H9 (cell line): Measurements from ENCODE around the gene SMCO4. TPM values are rescaled to one million over a fixed set of nuclear protein-coding genes. Genes with fewer than 3 reads are reported as not detected.

ENCODE experiments used
- DNase-seq: peaks from one replicate; pipeline ENCODE4 v3.0.0-alpha.2; 2017
- H2AFZ ChIP-seq: one replicate; pipeline ENCODE4 v1.6.1; 2013; ENCODE audit warnings: mild to moderate bottlenecking, low read length, control low read depth, moderate library complexity
- H2AK5ac ChIP-seq: 2 replicates; pipeline ENCODE4 v1.6.1; 2013; ENCODE audit warnings: low read length, control low read depth, mixed read lengths; ENCODE audit not compliant: insufficient read length
- H2BK120ac ChIP-seq: one replicate; pipeline ENCODE4 v1.6.1; 2013; ENCODE audit warnings: low read depth, mild to moderate bottlenecking, low read length, control low read depth, inconsistent platforms; ENCODE audit not compliant: poor library complexity, severe bottlenecking
- H2BK12ac ChIP-seq: 2 replicates; pipeline ENCODE4 v1.6.1; 2013; ENCODE audit warnings: low read length, control low read depth, mixed read lengths, low read depth; ENCODE audit not compliant: insufficient read length
- H2BK15ac ChIP-seq: 2 replicates; pipeline ENCODE4 v1.6.1; 2013; ENCODE audit warnings: low read depth, low read length, control low read depth
- H2BK20ac ChIP-seq: one replicate; pipeline ENCODE4 v1.6.1; 2013; ENCODE audit warnings: low read depth, mild to moderate bottlenecking, low read length, control low read depth, inconsistent platforms; ENCODE audit not compliant: poor library complexity, severe bottlenecking
- H2BK5ac ChIP-seq: 2 replicates; pipeline ENCODE4 v1.6.1; 2013; ENCODE audit warnings: low read length, control low read depth, mixed read lengths; ENCODE audit not compliant: insufficient read length
- H3K14ac ChIP-seq: 2 replicates; pipeline ENCODE4 v1.6.1; 2013; ENCODE audit warnings: low read length, control low read depth; ENCODE audit not compliant: insufficient read depth
- H3K18ac ChIP-seq: 2 replicates; pipeline ENCODE4 v1.6.1; 2013; ENCODE audit warnings: low read depth, mild to moderate bottlenecking, mixed read lengths, low read length, control low read depth; ENCODE audit not compliant: insufficient read length
- H3K23ac ChIP-seq: 2 replicates; pipeline ENCODE4 v1.6.1; 2013; ENCODE audit warnings: low read length, control low read depth, mixed read lengths, low read depth; ENCODE audit not compliant: insufficient read length
- H3K23me2 ChIP-seq: 2 replicates; pipeline ENCODE4 v1.6.1; 2013; ENCODE audit warnings: low read depth, mild to moderate bottlenecking, mixed read lengths, low read length, control low read depth; ENCODE audit not compliant: insufficient read length, poor library complexity, severe bottlenecking
- H3K27ac ChIP-seq: 2 replicates; pipeline ENCODE4 v1.5.1; 2013; ENCODE audit warnings: low read length, control low read depth, mixed read lengths, low read depth; ENCODE audit not compliant: insufficient read length
- H3K27me3 ChIP-seq: 2 replicates; pipeline ENCODE4 v1.6.1; 2013; ENCODE audit warnings: low read length, control low read depth, inconsistent platforms; ENCODE audit not compliant: insufficient read depth
- H3K4ac ChIP-seq: 2 replicates; pipeline ENCODE4 v1.6.1; 2013; ENCODE audit warnings: low read depth, mild to moderate bottlenecking, control low read depth, inconsistent platforms, low read length, moderate library complexity
- H3K4me1 ChIP-seq: 2 replicates; pipeline ENCODE4 v1.6.1; 2013; ENCODE audit warnings: low read length, control low read depth, inconsistent platforms; ENCODE audit not compliant: insufficient read depth
- H3K4me2 ChIP-seq: 2 replicates; pipeline ENCODE4 v1.6.1; 2013; ENCODE audit warnings: low read length, control low read depth, mixed read lengths; ENCODE audit not compliant: insufficient read length, insufficient read depth
- H3K56ac ChIP-seq: 2 replicates; pipeline ENCODE4 v1.6.1; 2013; ENCODE audit warnings: low read depth, mild to moderate bottlenecking, mixed read lengths, low read length, control low read depth; ENCODE audit not compliant: insufficient read length
- H3K79me1 ChIP-seq: 2 replicates; pipeline ENCODE4 v1.6.1; 2013; ENCODE audit warnings: low read depth, mild to moderate bottlenecking, moderate library complexity, low read length, control low read depth, inconsistent platforms; ENCODE audit not compliant: insufficient read depth, poor library complexity, severe bottlenecking
- H3K79me2 ChIP-seq: 2 replicates; pipeline ENCODE4 v1.6.1; 2013; ENCODE audit warnings: low read length, control low read depth, inconsistent platforms; ENCODE audit not compliant: insufficient read depth
- H3K9ac ChIP-seq: 2 replicates; pipeline ENCODE4 v1.6.1; 2013; ENCODE audit warnings: low read length, control low read depth, mixed read lengths; ENCODE audit not compliant: insufficient read length; ENCODE audit errors: extremely low read depth
- H3K9me3 ChIP-seq: one replicate; pipeline ENCODE4 v1.6.1; 2013; ENCODE audit warnings: low read depth, low read length, inconsistent platforms; ENCODE audit not compliant: control insufficient read depth
- H3T11ph ChIP-seq: one replicate; pipeline ENCODE4 v1.6.1; 2013; ENCODE audit warnings: mild to moderate bottlenecking, low read length, control low read depth, inconsistent platforms
- H4K20me1 ChIP-seq: one replicate; pipeline ENCODE4 v1.6.1; 2013; ENCODE audit not compliant: control insufficient read depth, insufficient read length, insufficient read depth
- H4K5ac ChIP-seq: 2 replicates; pipeline ENCODE4 v1.6.1; 2013; ENCODE audit warnings: low read depth, mild to moderate bottlenecking, mixed read lengths, low read length, control low read depth; ENCODE audit not compliant: insufficient read length
- H4K8ac ChIP-seq: replicated peaks from 2 replicates; pipeline ENCODE4 v1.6.1; 2013; ENCODE audit warnings: low read length, control low read depth, mixed read lengths, low read depth; ENCODE audit not compliant: insufficient read length
- H4K91ac ChIP-seq: 2 replicates; pipeline ENCODE4 v1.6.1; 2013; ENCODE audit warnings: low read depth, mild to moderate bottlenecking, moderate library complexity, mixed read lengths, low read length, control low read depth; ENCODE audit not compliant: insufficient read length
- H3K27ac Mint-ChIP-seq, 3 experiments: 2 replicates in 2 of 3; 3 replicates in 1 of 3; pipeline ENCODE4 v1.8.0; 2020 to 2021; ENCODE audit warnings: mixed read lengths in 3 of 3, mild to moderate bottlenecking in 1 of 3, moderate library complexity in 1 of 3
- H3K27me3 Mint-ChIP-seq: 2 replicates; pipeline ENCODE4 v1.8.0; 2021; ENCODE audit warnings: low read depth, mild to moderate bottlenecking, moderate library complexity, mixed read lengths
- H3K36me3 Mint-ChIP-seq, 3 experiments: 2 replicates in 2 of 3; 3 replicates in 1 of 3; pipeline ENCODE4 v1.8.0; 2020 to 2021; ENCODE audit warnings: low read depth in 3 of 3, mixed read lengths in 3 of 3; ENCODE audit not compliant: insufficient read depth in 1 of 3
- H3K4me1 Mint-ChIP-seq, 2 experiments: 2 replicates each; pipeline ENCODE4 v1.8.0; 2020; ENCODE audit warnings: mixed read lengths in 2 of 2
- H3K4me3 Mint-ChIP-seq, 2 experiments: 2 replicates in 1 of 2; 3 replicates in 1 of 2; pipeline ENCODE4 v1.8.0; 2020 to 2021; ENCODE audit warnings: mild to moderate bottlenecking in 2 of 2, mixed read lengths in 2 of 2, moderate library complexity in 1 of 2
- H3K9me3 Mint-ChIP-seq, 2 experiments: 2 replicates in 1 of 2; 3 replicates in 1 of 2; pipeline ENCODE4 v1.8.0; 2020; ENCODE audit warnings: mild to moderate bottlenecking in 2 of 2, mixed read lengths in 2 of 2, moderate library complexity in 1 of 2
- WGBS: extraction: QIAGEN DNeasy Blood & Tissue Kit; methylation state at CpG from one replicate; pipeline ENCODE4 v1.1.7; 2013; ENCODE audit warnings: missing lambda C conversion rate, low lambda C conversion rate, mixed read lengths; ENCODE audit not compliant: insufficient read length; ENCODE audit errors: extremely low coverage; 5-methylcytosine and 5-hydroxymethylcytosine counted together
- total RNA-seq: library from RNA; stranded (reverse); gene quantifications from 2 replicates; pipeline ENCODE4 v1.2.1, GENCODE V29; 2021
- TF ChIP-seq, protein P1 (sequence below): fragments of 200-600 bp; sonication (generic); conservative IDR thresholded peaks from 3 replicates; pipeline ENCODE4 v1.8.0; 2021; ENCODE audit warnings: antibody characterized with exemption, mild to moderate bottlenecking

Gene SMCO4
- total RNA-seq, 1 experiment from 2014 or later: 35.6 TPM

DNA sequence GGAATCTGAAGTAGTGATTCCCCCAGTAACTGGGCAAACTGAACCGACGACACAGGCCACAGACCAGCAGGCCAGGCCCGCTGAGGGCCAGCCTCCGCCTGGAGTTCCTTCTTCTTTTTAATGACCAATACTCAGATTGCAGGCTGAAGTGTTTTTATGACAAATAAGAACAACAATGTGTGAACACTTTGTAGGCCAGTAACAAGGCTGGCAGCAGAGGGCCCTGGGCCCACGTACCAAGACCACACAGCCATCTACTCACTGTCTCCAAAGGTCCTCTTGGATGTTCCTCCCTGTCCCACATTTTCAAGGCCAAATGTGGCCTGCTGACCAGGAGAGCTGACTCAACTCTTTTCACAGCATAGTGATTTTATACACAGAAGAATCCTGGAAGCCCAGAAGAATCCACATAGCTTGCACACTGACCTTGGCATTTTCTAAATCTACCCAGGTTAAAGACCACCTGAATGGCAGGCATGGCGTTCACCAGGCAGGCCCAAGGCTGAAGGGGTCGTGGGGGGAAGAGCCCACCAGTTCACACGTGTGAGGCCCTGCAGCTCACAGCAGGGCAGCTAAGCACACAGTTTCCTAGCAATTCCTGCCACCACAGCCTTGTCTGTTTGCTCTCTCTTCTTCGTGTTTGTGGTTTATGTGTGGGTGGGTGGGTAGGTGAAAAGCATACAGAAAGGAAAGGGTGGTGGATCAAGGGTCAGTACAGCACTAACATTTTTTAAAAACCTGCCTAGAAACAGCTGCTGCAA is 13.3 kb downstream of the SMCO4 start:
- H3K4me3 Mint-ChIP-seq: no peak overlapping the region
- H3K79me1 ChIP-seq: peaks cover 14% of the 10 kb centered on the region
- no peak overlapping the region for H3K9ac ChIP-seq
- H3K4ac ChIP-seq: no peak overlapping the region
- no peak overlapping the region for H2BK12ac ChIP-seq
- H4K20me1 ChIP-seq: no peaks in the 10 kb centered on the region
- H3K27ac ChIP-seq: no peak overlapping the region
- no peaks in the 10 kb centered on the region for H3K27me3 Mint-ChIP-seq
- TF ChIP-seq, protein P1, sequence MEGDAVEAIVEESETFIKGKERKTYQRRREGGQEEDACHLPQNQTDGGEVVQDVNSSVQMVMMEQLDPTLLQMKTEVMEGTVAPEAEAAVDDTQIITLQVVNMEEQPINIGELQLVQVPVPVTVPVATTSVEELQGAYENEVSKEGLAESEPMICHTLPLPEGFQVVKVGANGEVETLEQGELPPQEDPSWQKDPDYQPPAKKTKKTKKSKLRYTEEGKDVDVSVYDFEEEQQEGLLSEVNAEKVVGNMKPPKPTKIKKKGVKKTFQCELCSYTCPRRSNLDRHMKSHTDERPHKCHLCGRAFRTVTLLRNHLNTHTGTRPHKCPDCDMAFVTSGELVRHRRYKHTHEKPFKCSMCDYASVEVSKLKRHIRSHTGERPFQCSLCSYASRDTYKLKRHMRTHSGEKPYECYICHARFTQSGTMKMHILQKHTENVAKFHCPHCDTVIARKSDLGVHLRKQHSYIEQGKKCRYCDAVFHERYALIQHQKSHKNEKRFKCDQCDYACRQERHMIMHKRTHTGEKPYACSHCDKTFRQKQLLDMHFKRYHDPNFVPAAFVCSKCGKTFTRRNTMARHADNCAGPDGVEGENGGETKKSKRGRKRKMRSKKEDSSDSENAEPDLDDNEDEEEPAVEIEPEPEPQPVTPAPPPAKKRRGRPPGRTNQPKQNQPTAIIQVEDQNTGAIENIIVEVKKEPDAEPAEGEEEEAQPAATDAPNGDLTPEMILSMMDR: no peak
- peaks cover 49% of the 10 kb centered on the region in 2 experiments for H3K4me1 Mint-ChIP-seq
- no peak overlapping the region for H2BK120ac ChIP-seq
- no peak overlapping the region for H3K14ac ChIP-seq
- H3K27me3 ChIP-seq: no peaks in the 10 kb centered on the region
- no peaks in the 10 kb centered on the region for H3K9me3 ChIP-seq
- no peak overlapping the region for H3K18ac ChIP-seq
- no peak overlapping the region for H2BK20ac ChIP-seq
- H3K9me3 Mint-ChIP-seq: no peaks in the 10 kb centered on the region; a peak in 2 of 5 replicates
- no peaks in the 10 kb centered on the region for H3K23me2 ChIP-seq
- H3K23ac ChIP-seq: no peak overlapping the region
- no peak overlapping the region for H3K4me2 ChIP-seq
- no peak overlapping the region for H3T11ph ChIP-seq
- DNase-seq: no peak
- H3K27ac Mint-ChIP-seq: peak overlapping the region in 1 of 3 experiments; percentile 66; a peak in 1 of 7 replicates
- no peak overlapping the region for H4K5ac ChIP-seq
- no peak overlapping the region for H2AK5ac ChIP-seq
- no peak overlapping the region for H3K56ac ChIP-seq
- no peak overlapping the region for H2BK15ac ChIP-seq
- no peak overlapping the region for H4K8ac ChIP-seq
- H4K91ac ChIP-seq: no peak overlapping the region
- peaks cover under 1 to 11% (median 5%) of the 10 kb centered on the region in 3 experiments; a peak in 6 of 7 replicates for H3K36me3 Mint-ChIP-seq
- no peak overlapping the region for H2AFZ ChIP-seq
- H3K4me1 ChIP-seq: peaks cover 12% of the 10 kb centered on the region
- peaks cover 3% of the 10 kb centered on the region; the same call in 1 of the 2 replicates for H3K79me2 ChIP-seq
- no CpG with 5 or more reads among the region's 9 CpGs for WGBS
- no peak overlapping the region for H2BK5ac ChIP-seq
